NCI-H2107 (cell line): Measurements from ENCODE around the gene PHLDA2.
A peak's percentile ranks its signal among the peaks of the same experiment; 100 is the strongest.

ENCODE experiments used
- DNase-seq: peaks from one replicate; lab custom pipeline; 2025; lab: John Stamatoyannopoulos, UW

PHLDA2 gene

DNA sequence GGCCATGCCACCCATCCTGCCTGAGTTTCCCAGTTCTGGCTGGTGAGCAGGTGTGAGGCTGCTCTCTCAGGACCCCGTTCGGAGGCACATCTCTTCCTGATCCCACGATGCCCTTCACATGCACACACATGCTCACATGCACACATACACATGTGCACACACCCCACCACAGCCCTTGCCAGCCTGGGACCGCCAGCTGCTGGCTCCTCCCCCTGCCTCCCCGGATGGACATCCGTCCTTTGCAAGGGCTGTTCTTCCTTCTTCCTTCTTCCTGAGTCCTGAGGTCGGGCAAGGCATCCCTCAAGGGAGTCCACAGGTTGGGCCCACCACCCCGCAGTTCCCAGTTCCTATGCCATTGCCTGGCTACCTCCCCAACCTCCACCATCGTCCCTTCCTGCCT is 33.2 kb downstream of the PHLDA2 start:
- no peak for DNase-seq

DNA sequence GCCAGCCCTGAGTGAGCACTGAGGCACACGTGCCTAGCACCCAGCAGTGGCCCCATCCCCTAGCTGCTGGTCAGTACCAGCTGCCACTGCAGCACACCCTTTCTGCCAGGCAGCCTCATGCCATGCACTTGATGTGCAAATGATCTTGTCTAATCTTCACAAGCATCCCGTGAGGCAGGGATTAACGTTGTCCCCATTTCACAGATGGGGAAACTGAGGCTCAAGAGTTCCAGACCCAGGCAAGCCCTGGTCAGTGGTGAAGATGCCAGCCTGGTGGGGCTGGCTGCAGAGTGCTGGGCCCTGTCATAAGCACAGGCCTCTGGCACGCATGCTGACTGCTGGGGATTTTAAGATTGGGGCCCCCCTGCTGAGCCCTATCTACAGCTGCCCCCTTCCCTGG is 35.3 kb downstream of the PHLDA2 start:
- no peak for DNase-seq

DNA sequence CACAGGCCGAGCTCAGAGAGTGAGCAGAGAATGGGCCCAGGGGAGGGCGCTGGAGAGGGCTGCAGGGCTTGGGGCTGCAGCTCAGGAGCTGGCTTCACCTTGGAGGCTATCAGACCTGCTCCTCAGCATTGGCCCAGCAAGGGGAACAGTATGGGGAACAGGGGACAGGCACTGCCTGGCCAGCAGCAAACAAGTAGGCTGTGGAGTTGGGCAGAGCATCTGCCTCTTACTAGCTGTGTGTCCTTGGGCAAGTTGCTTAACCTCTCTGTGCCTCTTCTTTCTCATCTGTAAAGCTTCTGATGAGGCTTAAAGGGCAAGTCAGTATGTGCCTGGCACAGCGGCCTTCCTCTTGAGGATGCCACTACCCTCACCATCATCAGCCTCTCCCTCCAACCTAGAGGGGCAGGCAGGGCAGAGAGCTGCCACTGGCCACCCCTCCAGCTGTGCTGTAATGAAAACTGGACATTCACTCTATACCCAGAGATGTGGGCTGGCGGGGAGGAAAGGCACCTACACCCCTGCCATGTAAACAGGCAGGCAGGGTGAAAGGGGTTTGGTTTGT is 36.2 kb downstream of the PHLDA2 start:
- no peak for DNase-seq

- no peak for DNase-seq
Observed at GRCh38 chr11:2892215-2892966, 36.8 kb downstream of the PHLDA2 start.

DNA sequence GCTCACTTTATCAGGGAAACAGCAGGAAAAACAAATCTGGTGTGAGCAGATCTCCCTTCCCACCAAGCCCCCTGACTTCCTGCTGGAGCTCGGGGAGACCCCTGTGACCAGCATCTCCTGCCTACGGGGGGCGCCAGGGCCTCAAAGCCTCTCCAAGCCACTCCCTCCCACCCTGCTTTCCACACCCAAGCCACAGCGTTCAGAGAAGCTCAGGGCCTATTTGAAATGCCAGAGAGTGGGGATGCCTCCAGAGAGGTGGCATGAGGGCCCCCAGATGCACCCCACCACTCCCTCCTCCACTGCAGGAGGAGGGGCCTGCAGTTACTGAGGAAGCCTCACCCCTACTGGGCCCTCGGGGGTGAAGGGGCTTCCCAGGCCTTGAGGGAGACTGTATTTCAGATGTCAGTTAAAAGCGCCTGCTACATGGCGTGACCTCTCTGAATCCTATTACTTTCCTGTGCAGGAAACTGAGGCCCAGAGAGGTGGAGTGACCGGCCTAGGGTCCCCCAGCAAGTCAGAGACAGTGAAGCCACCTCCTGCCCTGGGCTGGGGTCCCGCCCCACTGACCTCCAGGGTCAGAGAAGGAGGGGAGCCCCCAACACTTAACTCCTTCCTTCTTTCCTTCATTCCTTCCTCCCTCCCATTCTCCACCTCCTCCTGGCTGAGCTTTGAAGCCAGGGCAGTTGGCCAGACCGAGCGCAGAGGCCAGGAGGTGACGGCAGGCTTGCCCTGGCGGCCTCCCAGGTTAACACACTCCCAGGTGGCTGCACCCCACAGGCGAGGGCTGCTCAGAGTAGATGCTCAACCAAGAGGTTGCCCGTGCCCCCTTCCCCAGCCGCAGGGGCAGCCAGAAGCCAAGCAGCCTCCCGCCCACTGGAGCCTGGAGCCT is 37.6 kb downstream of the PHLDA2 start:
- DNase-seq, result no peak

DNA sequence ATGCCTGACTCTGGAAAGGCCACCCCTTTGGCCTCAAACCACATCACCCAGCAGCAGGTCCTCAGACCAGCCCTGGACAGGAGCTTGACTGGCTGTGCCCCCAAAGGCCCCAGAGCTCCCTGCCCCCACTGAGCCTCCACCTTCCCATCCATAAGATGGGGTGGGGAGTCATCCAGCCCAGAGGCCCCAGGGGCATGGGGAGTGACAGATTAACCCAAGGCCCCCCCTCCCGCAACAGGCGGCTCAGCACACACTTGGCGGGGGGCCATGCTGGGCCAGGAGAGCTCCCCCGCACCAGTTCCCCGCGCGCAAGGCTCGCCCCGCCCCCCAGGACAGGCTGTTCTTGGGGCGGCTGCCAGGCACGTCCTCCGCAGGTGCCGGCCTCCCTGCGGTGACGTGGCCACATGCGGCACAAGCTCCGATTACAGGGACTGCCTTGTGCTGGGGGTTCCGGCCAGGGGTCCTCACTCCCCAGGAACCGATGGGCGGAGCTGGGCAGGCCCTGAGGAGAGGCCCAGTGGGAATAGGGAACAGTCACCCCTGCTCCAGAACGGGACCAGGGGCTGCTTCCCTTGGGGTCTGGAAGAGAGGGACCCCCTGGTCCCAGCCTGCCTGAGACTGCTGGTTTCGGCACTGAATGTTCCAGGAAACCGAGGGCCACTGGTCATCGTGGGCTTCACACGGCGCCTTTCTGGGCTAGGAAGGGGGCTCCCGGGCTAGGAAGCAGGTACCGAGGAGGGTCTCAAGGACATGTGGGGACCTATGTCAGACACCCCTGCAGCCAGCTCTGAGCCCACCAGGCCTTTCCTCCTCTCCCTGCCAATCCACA is 38.5 kb downstream of the PHLDA2 start:
- DNase-seq, result peak; percentile 53

GRCh38 chr11:2889362-2890273 is 39.6 kb downstream of the PHLDA2 start:
- no peak for DNase-seq

- DNase-seq, result peak; percentile 72
Observed at GRCh38 chr11:2888266-2888968, 40.8 kb downstream of the PHLDA2 start.

GRCh38 chr11:2887515-2888195 is 41.6 kb downstream of the PHLDA2 start:
- DNase-seq, result no peak

GRCh38 chr11:2886936-2887335 is 42.3 kb downstream of the PHLDA2 start:
- DNase-seq, result no peak

- DNase-seq, result no peak
Observed at GRCh38 chr11:2886191-2886894, 42.9 kb downstream of the PHLDA2 start.

DNA sequence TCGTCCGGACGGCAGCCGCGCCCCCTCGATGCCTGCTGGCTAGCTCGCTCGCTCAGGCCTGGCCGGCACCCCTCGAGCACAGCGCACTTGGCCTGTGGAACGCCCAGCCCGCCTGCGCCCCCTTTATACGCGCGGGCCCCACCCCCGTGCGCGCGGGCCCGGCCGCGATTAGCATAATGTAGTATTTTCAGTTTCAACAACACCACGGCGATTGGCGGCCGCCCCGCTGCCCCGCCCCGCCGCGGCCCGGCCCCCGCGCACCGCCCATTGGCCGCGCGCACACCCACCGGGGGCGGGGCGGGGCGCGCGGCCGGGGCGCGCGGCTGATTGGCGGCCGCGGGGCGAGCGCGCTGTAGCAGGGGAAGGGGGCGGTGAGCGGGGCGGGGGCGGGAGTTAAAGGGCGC is 43.5 kb downstream of the PHLDA2 start, which contains the start of gene CDKN1C:
Gene CDKN1C, minus strand, starts transcription at position 98 of the 404 bp plus-strand sequence. CDS start 319 bp downstream, outside the sequence.
- no peak for DNase-seq

- no peak for DNase-seq
Observed at GRCh38 chr11:2885017-2885677, 44.1 kb downstream of the PHLDA2 start.

DNA sequence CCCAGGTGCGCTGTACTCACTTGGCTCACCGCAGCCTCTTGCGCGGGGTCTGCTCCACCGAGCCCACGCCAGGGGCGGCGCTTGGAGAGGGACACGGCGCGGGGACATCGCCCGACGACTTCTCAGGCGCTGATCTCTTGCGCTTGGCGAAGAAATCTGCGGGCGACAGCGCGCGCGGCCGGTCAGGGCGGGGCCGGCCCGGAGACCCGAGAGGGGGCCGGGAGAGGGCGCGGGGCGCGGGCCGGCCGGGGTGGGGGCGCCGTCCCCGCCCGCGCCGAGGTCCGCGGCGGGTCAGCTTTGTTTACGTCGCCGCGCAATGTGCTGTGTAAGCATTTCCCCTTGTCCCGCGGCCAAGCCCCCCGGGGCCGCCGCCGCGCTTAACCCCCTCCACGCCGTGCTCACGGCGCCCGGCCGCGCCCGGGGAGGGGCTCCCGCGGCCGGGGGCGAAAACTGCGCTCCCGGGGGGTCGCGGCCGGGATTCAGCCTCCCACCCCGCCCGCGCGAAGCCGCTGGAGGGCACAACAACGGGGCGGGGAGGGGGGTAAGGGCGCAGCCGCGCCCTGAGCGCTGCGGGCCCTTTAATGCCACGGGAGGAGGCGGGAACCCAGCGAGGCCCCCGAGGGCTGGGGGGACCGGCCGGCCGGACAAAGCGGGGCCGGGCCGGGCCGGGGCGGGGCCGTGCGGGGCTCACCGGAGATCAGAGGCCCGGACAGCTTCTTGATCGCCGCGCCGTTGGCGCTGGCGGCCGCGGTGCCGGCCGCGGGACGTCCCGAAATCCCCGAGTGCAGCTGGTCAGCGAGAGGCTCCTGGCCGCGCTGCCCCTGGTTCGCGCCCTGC is 45.0 kb downstream of the PHLDA2 start:
- no peak for DNase-seq

GRCh38 chr11:2883640-2883978 is 45.6 kb downstream of the PHLDA2 start:
- no peak for DNase-seq

GRCh38 chr11:2882396-2883110 is 46.7 kb downstream of the PHLDA2 start:
- DNase-seq, result no peak

- DNase-seq, result no peak
Observed at GRCh38 chr11:2881981-2882375, 47.2 kb downstream of the PHLDA2 start.
